HCT116 (cell line): Measurements from ENCODE around the gene ZDBF2. TPM values are rescaled to one million over a fixed set of nuclear protein-coding genes. Genes with fewer than 3 reads are reported as not detected.

ENCODE experiments used
- ATAC-seq: fragments of 200-7000 bp; cut with Tn5 transposase; 2 replicates; pipeline ENCODE4 v1.9.1; 2020; ENCODE audit warnings: mild to moderate bottlenecking, moderate library complexity
- BruUV-seq: library from RNA; stranded (reverse); fragments of 400-500 nt; replicated peaks from 2 replicates; lab custom pipeline; 2021; lab: Mats Ljungman, UMichigan
- CTCF ChIA-PET: fragments of 300-600 bp; sonication (Branson Sonifier 250); formaldehyde crosslinking; loops from one replicate; lab custom pipeline; 2021; ENCODE audit warnings: antibody characterized with exemption; lab: Charles Lee
- POLR2A ChIA-PET: fragments of 300-600, 350-600 bp; sonication (Branson Sonifier 250); formaldehyde crosslinking; loops from one replicate; lab custom pipeline; 2021; ENCODE audit warnings: antibody characterized with exemption; lab: Charles Lee
- RAD21 ChIA-PET, 2 experiments: fragments of 300-600 bp; sonication (Branson Sonifier 250); formaldehyde crosslinking; loops; one replicate each; lab custom pipeline; 2023; ENCODE audit warnings: low total read pairs in 2 of 2; ENCODE audit not compliant: uncharacterized antibody in 2 of 2, unreplicated experiment in 2 of 2, low non-redundant PET in 1 of 2; lab: Charles Lee
- DNase-seq: peaks from one replicate; pipeline ENCODE4 v3.0.0-alpha.2; 2010; ENCODE audit warnings: low read depth, low spot score
- H2AFZ ChIP-seq: fragments of 200-600 bp; shearing (Covaris generic), sonication (generic); 2 replicates; pipeline ENCODE4 v1.6.1; 2017; ENCODE audit warnings: low read depth, mixed run types, mixed read lengths, antibody characterized with exemption, low read length; ENCODE audit not compliant: poor library complexity, severe bottlenecking
- H3K27ac ChIP-seq: 2 replicates; pipeline ENCODE4 v1.5.1; 2012; ENCODE audit warnings: low read depth, low read length
- H3K27me3 ChIP-seq: fragments of 200-600 bp; sonication (generic); 2 replicates; pipeline ENCODE4 v1.6.1; 2016; ENCODE audit warnings: mixed run types, low read length, mixed read lengths; ENCODE audit not compliant: insufficient read depth
- H3K36me3 ChIP-seq, 2 experiments: fragments of 200-500 bp in 1 of 2; fragments of 200-600 bp in 1 of 2; sonication (Bioruptor generic) in 1 of 2; sonication (generic) in 1 of 2; 2 replicates each; pipeline versions ENCODE4 v1.5.1 to v1.6.1; 2014 to 2016; ENCODE audit warnings: low read length in 2 of 2, inconsistent platforms in 1 of 2, mixed read lengths in 1 of 2, mixed run types in 1 of 2; ENCODE audit not compliant: insufficient read depth in 2 of 2, control insufficient read depth in 1 of 2
- H3K4me1 ChIP-seq, 2 experiments: fragments of 200-600 bp in 1 of 2; sonication (generic) in 1 of 2; 2 replicates each; pipeline versions ENCODE4 v1.5.1 to v1.6.1; 2012 to 2017; ENCODE audit warnings: low read length in 2 of 2, inconsistent platforms in 1 of 2, mild to moderate bottlenecking in 1 of 2, mixed read lengths in 1 of 2, mixed run types in 1 of 2, moderate library complexity in 1 of 2; ENCODE audit not compliant: insufficient read depth in 2 of 2, control insufficient read depth in 1 of 2
- H3K4me2 ChIP-seq: fragments of 200-600 bp; sonication (generic); 2 replicates; pipeline ENCODE4 v1.6.1; 2017; ENCODE audit warnings: mixed run types, low read length, mixed read lengths
- H3K4me3 ChIP-seq, 2 experiments: fragments of 200-600 bp in 1 of 2; sonication (generic) in 1 of 2; replicated peaks in 1 of 2; 2 replicates each; pipeline ENCODE4 v1.5.1; 2011 to 2016; ENCODE audit warnings: low read length in 2 of 2, control low read depth in 1 of 2, low read depth in 1 of 2, mild to moderate bottlenecking in 1 of 2, mixed read lengths in 1 of 2, mixed run types in 1 of 2
- H3K79me2 ChIP-seq: fragments of 200-600 bp; sonication (generic); 2 replicates; pipeline ENCODE4 v1.6.1; 2017; ENCODE audit warnings: mild to moderate bottlenecking, mixed run types, low read length, moderate library complexity, mixed read lengths; ENCODE audit not compliant: insufficient read depth
- H3K9ac ChIP-seq: fragments of 200-600 bp; sonication (generic); 2 replicates; pipeline ENCODE4 v1.6.1; 2016; ENCODE audit warnings: low read length, mixed read lengths
- H3K9me2 ChIP-seq: fragments of 200-600 bp; sonication (generic), shearing (Covaris generic); 2 replicates; pipeline ENCODE4 v1.6.1; 2017; ENCODE audit warnings: mixed run types, mild to moderate bottlenecking, moderate library complexity; ENCODE audit not compliant: insufficient read depth
- H3K9me3 ChIP-seq, 2 experiments: fragments of 200-500 bp in 1 of 2; fragments of 200-600 bp in 1 of 2; sonication (Bioruptor generic) in 1 of 2; sonication (generic) in 1 of 2; 2 replicates each; pipeline ENCODE4 v1.6.1; 2014 to 2017; ENCODE audit warnings: low read length in 2 of 2, mixed read lengths in 2 of 2, inconsistent platforms in 1 of 2, low read depth in 1 of 2, mild to moderate bottlenecking in 1 of 2, mixed run types in 1 of 2, moderate library complexity in 1 of 2; ENCODE audit not compliant: control insufficient read depth in 1 of 2, insufficient read depth in 1 of 2
- H4K20me1 ChIP-seq: fragments of 200-600 bp; sonication (generic), shearing (Covaris generic); 2 replicates; pipeline ENCODE4 v1.6.1; 2017; ENCODE audit warnings: mixed run types, mild to moderate bottlenecking, moderate library complexity; ENCODE audit not compliant: insufficient read depth
- CEBPB ChIP-seq: IDR thresholded peaks from 2 replicates; pipeline ENCODE4 v1.6.1; 2012; ENCODE audit warnings: low read depth
- EZH2 ChIP-seq: fragments of 200-600 bp; sonication (generic); IDR thresholded peaks from 2 replicates; pipeline ENCODE4 v1.6.1; 2017; ENCODE audit warnings: antibody characterized with exemption, mixed run types
- JUND ChIP-seq: IDR thresholded peaks from 2 replicates; pipeline ENCODE4 v1.6.1; 2012
- ZFX ChIP-seq: fragments of 450-650 bp; IDR thresholded peaks from 2 replicates; pipeline ENCODE4 v1.6.1; 2017
- intact Hi-C: fragments of 100-400 bp; cut with micrococcal nuclease; formaldehyde crosslinking; loops from 2 replicates; pipeline ENCODE4 v1.10.0; 2022
- total RNA-seq: library from RNA; stranded (reverse); gene quantifications from one replicate; pipeline ENCODE4 v1.2.1, GENCODE V29; 2021; ENCODE audit not compliant: unreplicated experiment
- TF ChIP-seq, protein P1 (sequence below), 3 experiments: fragments of 200-600 bp in 1 of 3; sonication (generic) in 1 of 3; IDR thresholded peaks in 2 of 3; conservative IDR thresholded peaks in 1 of 3; 2 replicates each; pipeline ENCODE4 v1.5.1; 2012 to 2017; ENCODE audit warnings: low read depth in 2 of 3, low read length in 2 of 3, antibody characterized with exemption in 1 of 3, borderline replicate concordance in 1 of 3, control low read depth in 1 of 3, mild to moderate bottlenecking in 1 of 3, mixed read lengths in 1 of 3, mixed run types in 1 of 3, moderate library complexity in 1 of 3; ENCODE audit not compliant: insufficient read depth in 1 of 3
- TF ChIP-seq, protein P2 (sequence below): IDR thresholded peaks from 2 replicates; pipeline ENCODE4 v1.6.1; 2012

The ZDBF2 gene
- total RNA-seq, 1 experiment from 2014 or later, result 9.2 TPM

DNA sequence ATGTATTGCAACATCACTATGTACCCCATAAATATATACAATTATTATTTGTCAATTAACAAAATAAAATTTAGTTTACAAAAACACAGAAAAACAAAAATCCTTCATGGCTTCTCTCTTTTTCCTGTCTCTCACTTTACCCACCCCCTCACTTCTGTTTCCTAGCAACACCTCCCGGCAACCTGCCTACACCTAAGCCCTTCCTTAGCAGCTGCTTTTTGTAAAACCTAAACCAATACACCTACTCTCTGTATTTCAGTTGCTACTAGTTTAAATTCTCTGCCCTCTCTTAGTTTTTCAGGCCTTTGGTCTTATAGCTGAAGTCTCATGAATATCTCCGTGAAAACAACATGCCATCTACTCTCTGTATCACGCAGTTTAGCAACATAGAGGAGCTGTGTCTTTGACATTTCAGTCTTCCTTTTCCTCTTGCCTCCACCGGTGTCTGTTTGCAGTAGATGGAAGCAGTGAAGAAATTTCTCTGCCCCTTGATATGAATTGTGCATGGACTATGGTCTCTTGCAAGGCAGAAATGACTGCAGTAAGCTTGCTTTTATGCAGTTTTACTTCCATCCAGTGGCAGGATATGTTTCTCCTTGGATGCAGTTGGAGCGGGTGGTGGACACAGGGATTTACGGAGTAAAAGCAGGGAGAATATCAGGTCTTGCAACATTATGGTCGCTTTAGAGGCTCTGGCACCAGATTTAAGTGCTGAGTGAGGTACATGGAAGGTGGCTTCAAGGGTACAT lies 42.0 kb upstream of the ZDBF2 start:
- Histone ChIP-seq H3K9me3 (no peaks in the 10 kb centered on the region), H3K27ac (no peak overlapping the region), H3K4me3 (no peak overlapping the region), H3K36me3 (no peaks in the 10 kb centered on the region), H4K20me1 (no peaks in the 10 kb centered on the region), H3K4me1 (peaks cover 8 to 14% of the 10 kb centered on the region in 2 experiments; a peak in 3 of 4 replicates), H3K4me2 (no peak overlapping the region), H3K27me3 (no peaks in the 10 kb centered on the region), H3K9me2 (no peaks in the 10 kb centered on the region), H3K79me2 (no peaks in the 10 kb centered on the region), H3K9ac (no peak overlapping the region), H2AFZ (no peak overlapping the region)
- BruUV-seq, result no TSS peak
- ChIA-PET POLR2A (no interaction called here), RAD21 (no interaction called here), CTCF (no interaction called here)
- ATAC-seq (no peak), DNase-seq (no peak)
- TF ChIP-seq JUND (no peak), EZH2 (no peak), ZFX (no peak)
- TF ChIP-seq, protein P1, sequence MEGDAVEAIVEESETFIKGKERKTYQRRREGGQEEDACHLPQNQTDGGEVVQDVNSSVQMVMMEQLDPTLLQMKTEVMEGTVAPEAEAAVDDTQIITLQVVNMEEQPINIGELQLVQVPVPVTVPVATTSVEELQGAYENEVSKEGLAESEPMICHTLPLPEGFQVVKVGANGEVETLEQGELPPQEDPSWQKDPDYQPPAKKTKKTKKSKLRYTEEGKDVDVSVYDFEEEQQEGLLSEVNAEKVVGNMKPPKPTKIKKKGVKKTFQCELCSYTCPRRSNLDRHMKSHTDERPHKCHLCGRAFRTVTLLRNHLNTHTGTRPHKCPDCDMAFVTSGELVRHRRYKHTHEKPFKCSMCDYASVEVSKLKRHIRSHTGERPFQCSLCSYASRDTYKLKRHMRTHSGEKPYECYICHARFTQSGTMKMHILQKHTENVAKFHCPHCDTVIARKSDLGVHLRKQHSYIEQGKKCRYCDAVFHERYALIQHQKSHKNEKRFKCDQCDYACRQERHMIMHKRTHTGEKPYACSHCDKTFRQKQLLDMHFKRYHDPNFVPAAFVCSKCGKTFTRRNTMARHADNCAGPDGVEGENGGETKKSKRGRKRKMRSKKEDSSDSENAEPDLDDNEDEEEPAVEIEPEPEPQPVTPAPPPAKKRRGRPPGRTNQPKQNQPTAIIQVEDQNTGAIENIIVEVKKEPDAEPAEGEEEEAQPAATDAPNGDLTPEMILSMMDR (IDR thresholded peaks at IDR 0.05 in 2 of 3, conservative IDR thresholded peaks at IDR 0.05 in 1 of 3; ENCODE audit: borderline replicate concordance in 1 of 3, insufficient read depth in 1 of 3, low read depth in 2 of 3, low read length in 2 of 3), result no peak
- intact Hi-C loops, result no loop called here

DNA sequence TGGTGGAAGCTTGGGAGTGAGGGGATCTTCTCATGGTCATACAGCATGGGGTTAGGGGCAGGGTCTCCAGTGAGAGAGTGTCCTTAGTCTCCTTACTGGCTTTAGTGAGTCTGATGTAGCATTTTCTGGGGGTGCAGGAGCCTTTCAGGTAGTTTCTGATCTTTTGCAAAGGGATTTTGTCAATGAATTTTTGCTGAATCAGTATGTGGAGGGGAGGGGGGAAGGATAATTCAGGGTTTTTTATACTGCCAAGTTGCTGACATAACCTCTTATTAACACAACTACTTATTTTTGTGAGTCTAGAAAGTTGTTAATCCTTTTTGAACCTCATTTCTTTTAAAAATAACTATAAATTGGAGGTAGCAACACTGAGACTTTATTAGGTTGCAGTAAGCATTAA lies 35.3 kb upstream of the ZDBF2 start:
- Histone ChIP-seq H3K4me1 (no peaks in the 10 kb centered on the region), H3K27me3 (no peaks in the 10 kb centered on the region), H3K79me2 (no peaks in the 10 kb centered on the region), H2AFZ (no peak overlapping the region), H3K27ac (no peak overlapping the region), H3K4me2 (no peak overlapping the region), H3K9me2 (no peaks in the 10 kb centered on the region), H3K9ac (no peak overlapping the region), H3K9me3 (no peaks in the 10 kb centered on the region), H3K4me3 (no peak overlapping the region), H4K20me1 (no peaks in the 10 kb centered on the region), H3K36me3 (no peaks in the 10 kb centered on the region)
- TF ChIP-seq, protein P2, sequence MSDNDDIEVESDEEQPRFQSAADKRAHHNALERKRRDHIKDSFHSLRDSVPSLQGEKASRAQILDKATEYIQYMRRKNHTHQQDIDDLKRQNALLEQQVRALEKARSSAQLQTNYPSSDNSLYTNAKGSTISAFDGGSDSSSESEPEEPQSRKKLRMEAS, result no peak
- TF ChIP-seq CEBPB, result no peak
- intact Hi-C loops, result no loop called here
- ChIA-PET CTCF (no interaction called here), RAD21 (no interaction called here), POLR2A (no interaction called here)
- no peak for ATAC-seq
- no TSS peak for BruUV-seq
- no peak for DNase-seq
